Testis (tissue), 2 donors: ENCODE measurements around the gene KIF6.

Source experiments
- POLR2A ChIP-seq: fragments of 450-650 bp; IDR thresholded peaks from one replicate; pipeline ENCODE4 v1.6.1; 2017; ENCODE audit warnings: antibody characterized with exemption, mild to moderate bottlenecking, moderate library complexity
- TF ChIP-seq, protein P1 (sequence below), 3 experiments: fragments of 450-650 bp in 2 of 3; fragments of 200-600 bp in 1 of 3; sonication (generic) in 1 of 3; IDR thresholded peaks; one replicate each; pipeline ENCODE4 v1.5.1; 2016 to 2019; ENCODE audit warnings: antibody characterized with exemption in 3 of 3, mild to moderate bottlenecking in 2 of 3, moderate library complexity in 1 of 3

DNA sequence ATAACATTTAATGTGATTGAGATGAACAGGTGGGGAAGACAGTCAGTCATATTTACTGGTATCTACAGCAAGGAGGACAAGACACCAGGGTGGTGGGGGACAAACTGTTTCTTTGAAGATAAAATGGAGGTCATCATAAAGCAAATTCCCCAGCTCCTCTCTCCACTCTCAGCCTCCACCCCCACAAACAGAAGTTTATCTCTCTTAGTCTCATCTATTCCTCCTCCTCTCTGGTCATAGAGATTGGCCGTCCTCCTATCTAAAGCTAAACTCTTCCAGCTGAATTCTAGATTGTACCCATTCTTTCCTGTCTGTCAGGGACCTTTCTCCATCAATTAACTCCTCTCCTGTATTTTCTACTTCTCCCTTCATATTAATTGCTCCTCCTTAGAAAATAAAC lies 71.1 kb downstream of the KIF6 start:
- TF ChIP-seq, protein P1, sequence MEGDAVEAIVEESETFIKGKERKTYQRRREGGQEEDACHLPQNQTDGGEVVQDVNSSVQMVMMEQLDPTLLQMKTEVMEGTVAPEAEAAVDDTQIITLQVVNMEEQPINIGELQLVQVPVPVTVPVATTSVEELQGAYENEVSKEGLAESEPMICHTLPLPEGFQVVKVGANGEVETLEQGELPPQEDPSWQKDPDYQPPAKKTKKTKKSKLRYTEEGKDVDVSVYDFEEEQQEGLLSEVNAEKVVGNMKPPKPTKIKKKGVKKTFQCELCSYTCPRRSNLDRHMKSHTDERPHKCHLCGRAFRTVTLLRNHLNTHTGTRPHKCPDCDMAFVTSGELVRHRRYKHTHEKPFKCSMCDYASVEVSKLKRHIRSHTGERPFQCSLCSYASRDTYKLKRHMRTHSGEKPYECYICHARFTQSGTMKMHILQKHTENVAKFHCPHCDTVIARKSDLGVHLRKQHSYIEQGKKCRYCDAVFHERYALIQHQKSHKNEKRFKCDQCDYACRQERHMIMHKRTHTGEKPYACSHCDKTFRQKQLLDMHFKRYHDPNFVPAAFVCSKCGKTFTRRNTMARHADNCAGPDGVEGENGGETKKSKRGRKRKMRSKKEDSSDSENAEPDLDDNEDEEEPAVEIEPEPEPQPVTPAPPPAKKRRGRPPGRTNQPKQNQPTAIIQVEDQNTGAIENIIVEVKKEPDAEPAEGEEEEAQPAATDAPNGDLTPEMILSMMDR (IDR thresholded peaks at IDR 0.05): no peak
- TF ChIP-seq POLR2A: no peak
